D721Med (cell line): ENCODE measurements around the gene CDH4.

Experiments used
- DNase-seq: peaks from one replicate; pipeline ENCODE4 v3.0.0; 2011; ENCODE audit warnings: low spot score; ENCODE audit not compliant: insufficient read length
- FAIRE-seq: peaks from 2 replicates; lab custom pipeline; 2011; peaks lifted over from hg19 to GRCh38; lab: Jason Lieb, UNC
- CTCF ChIP-seq: IDR thresholded peaks from 2 replicates; pipeline ENCODE4 v1.5.1; 2012; ENCODE audit warnings: mild to moderate bottlenecking, control low read depth; ENCODE audit not compliant: insufficient read depth; ENCODE audit errors: missing control alignments

Gene CDH4

DNA sequence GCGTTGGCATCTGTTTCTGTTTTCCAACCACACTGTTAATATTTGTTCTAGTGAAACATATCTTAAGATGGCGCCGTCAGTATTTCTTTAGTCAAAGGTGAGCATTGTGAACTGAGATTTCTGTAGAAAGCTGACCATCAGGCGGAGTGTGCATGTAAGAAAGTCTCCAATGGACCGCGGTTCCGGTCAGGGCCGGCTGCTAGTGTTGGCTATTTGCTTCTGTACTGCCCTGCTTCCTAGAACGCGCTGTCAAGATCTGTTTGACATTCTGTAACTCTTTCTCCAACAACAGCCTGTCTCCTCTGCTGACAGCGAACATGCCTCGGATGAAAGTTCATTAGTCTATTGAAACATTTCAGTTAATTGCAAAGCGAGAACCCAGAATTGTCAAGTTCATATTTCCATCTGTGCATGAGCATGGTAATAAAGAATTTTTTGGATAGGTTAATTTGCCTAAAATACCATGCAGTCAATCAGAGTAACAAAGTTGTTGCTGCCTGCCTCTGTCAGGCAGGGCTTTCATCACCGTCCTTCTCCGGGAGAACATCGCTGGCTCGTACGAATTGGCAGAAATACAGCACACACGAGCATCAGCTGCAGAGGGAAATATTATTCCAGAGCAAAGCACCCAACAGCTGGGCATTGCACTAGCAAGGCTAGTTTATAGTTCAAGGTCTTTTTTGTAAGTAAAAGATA is 369.1 kb downstream of the CDH4 start:
- DNase-seq (no peak), FAIRE-seq (no peak)
- TF ChIP-seq CTCF: no peak

DNA sequence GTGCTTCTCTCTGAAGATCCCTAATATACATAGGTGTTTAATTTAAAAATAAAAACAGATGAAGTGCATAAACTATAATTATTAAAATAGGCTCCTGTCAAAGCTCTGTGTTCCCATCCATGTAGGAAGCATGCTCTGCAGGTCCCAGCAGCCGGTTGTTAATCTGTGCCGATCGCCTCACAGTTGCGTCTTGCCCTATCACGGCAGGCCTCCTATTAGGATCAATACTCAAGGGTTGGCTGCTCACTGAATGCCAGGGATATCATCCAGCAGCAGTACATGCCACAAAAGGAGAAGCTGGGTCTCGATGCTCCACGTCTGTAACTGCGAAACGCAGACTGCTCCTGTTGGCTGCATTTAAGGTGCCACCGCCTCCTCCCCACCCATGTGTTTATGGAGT is 369.8 kb downstream of the CDH4 start:
- DNase-seq (no peak), FAIRE-seq (no peak)
- TF ChIP-seq CTCF: no peak

- TF ChIP-seq CTCF: no peak
- DNase-seq (no peak), FAIRE-seq (no peak)
These were observed 371.4 kb downstream of the CDH4 start for GRCh38 chr20:61623451-61623850.

- FAIRE-seq (no peak), DNase-seq (no peak)
- TF ChIP-seq CTCF: no peak
These were observed 373.2 kb downstream of the CDH4 start for GRCh38 chr20:61625246-61625645.

- FAIRE-seq (no peak), DNase-seq (no peak)
- no peak for TF ChIP-seq CTCF
These were observed 374.4 kb downstream of the CDH4 start for GRCh38 chr20:61626412-61626811.

GRCh38 chr20:61627791-61628415 is 375.8 kb downstream of the CDH4 start:
- TF ChIP-seq CTCF: no peak
- no peak for DNase-seq
- no peak for FAIRE-seq

- DNase-seq (no peak), FAIRE-seq (no peak)
- no peak for TF ChIP-seq CTCF
These were observed 376.4 kb downstream of the CDH4 start for GRCh38 chr20:61628480-61628879.
